HG03097 (cell line): ENCODE results near the gene MIB1.

ENCODE experiments used
- ATAC-seq: cut with Tn5 transposase; IDR thresholded peaks from one replicate; pipeline ENCODE4 v1.9.1; 2021; ENCODE audit not compliant: unreplicated experiment, low FRiP score

MIB1 gene

DNA sequence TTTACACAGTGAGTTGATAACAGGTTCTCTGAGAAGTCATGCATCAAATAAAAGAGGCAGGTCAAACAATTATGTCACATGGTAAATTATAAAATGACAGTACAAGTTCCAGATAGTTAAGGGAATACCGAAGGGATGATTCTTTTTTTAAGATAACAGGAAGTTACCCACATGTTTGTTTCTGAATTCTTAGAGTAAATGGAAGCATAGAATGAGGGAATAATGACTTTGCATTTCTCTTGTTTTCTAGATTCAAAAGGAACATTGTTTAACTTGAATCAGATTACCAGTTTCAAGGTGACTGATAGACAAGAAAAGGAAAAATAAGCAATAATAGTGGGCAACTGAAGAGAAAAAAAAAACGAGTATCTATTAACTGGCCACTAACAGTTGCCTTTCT lies 124.5 kb downstream of the MIB1 start:
- ATAC-seq, result no peak

DNA sequence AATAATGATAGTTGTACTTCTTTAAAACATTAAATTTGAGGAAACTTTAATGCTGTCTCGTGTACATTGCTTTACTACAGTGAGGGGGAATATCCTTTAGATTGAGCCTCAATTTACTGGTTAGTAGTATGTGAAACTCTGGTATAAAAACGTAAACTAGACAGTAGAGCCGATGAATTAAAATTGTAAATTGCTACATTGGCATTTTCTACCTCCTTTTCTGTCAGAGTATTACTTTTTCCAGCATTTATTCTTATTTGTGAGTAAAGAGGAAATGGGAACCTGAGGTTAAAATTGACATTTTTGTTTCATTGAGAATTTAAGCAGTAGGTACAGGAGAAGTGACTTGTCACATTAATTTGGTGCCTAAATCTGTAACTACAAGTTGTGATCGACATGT lies 128.2 kb downstream of the MIB1 start:
- ATAC-seq, result no peak

DNA sequence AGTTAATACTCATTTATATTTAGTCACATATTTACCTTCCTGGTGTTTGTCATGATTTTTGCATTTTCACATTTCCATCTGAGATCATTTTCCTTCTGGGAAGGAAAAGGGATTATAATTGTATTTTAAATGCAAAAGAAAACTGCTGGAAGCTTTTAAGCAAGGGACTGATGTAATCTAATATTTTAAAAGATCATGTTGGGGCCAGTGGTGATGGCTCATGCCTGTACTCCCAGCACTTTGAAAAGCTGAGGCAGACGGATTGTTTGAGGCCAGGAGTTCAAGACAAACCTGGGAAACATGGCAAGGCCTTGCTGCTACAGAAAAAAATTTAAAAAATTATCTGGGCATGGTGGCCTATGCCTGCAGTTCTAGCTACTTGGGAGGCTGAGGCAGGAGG lies 149.0 kb downstream of the MIB1 start:
- ATAC-seq, result no peak

DNA sequence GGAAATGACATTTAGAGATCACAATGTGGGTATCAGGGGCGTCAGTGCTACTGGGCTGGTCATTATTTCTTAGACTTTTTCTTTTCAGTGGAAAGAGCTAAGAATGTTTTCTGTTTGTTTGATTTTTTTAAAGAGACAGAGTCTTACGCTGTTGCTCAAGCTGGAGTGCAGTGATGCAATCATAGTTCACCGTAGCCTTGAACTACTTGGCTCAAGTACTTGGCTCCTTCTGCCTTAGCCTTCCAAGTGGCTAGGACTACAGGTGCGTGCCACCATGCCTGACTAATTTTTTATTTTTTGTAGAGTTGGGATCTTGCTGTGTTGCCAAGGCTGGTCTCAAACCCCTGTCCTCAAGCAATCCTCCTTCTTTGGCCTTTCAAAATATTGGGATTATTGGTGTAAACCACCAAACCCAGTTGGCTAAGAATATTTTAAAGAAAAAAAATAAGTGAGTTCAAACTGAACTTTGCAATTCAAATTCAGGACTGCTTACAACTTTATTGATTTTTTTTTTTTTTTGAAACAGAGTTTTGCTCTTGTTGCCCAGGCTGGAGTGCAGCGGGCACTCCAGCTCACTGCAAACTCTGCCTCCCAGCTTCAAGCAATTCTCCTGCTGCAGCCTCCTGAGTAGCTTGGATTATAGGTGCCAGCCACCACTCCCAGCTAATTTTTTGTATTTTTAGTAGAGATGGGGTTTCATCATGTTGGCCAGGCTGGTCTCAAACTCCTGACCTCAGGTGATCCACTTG lies 154.2 kb downstream of the MIB1 start:
- no peak for ATAC-seq

DNA sequence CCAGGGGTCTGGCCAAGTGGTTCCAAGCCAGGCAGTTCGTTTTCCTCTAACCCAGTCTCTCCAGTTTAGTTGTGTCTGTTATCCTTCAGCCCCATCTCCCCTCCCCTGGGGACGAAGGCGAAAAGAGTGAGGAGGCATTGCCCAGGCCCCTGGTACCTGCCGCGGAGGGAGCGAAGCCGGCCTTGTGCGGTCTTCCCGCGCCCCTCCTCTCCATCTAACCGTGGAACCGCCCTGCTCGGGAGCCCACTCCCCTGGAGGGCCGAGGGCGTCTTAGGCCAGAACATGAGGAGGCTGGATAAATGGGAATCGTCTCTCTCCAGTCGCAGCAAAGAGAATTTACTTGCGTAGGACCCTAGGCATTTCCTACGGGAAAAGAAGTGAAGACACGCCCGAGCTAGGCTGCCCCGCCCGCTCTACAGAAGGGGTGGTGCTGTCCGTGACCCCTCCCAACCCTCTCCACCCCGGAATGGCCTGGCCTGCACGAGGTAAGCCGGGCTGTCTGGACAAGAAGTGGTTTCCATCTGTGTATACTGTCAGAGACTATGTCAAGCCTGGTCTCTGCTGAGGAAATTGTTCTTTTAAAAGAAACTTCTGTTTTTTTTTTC lies 156.2 kb downstream of the MIB1 start:
- ATAC-seq, result no peak

DNA sequence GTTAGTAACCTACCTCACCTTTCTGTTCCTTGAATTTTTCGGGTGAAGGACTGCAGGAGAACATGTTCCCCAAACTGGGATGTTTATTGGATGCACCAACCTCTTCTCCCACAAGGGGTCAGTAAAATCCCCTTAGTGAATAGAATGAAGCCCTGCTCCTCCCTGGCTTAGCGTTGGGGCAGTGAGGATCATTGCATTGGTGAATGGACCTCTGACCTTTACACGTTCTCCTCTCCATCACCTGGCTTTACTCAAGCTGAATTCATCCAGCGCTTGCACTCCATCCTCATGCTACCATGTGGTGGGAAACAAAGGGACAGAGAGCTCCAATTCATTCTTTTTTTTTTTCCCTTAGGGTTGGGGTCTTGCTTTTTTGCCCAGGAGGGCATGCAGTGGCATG lies 157.2 kb downstream of the MIB1 start:
- no peak for ATAC-seq

DNA sequence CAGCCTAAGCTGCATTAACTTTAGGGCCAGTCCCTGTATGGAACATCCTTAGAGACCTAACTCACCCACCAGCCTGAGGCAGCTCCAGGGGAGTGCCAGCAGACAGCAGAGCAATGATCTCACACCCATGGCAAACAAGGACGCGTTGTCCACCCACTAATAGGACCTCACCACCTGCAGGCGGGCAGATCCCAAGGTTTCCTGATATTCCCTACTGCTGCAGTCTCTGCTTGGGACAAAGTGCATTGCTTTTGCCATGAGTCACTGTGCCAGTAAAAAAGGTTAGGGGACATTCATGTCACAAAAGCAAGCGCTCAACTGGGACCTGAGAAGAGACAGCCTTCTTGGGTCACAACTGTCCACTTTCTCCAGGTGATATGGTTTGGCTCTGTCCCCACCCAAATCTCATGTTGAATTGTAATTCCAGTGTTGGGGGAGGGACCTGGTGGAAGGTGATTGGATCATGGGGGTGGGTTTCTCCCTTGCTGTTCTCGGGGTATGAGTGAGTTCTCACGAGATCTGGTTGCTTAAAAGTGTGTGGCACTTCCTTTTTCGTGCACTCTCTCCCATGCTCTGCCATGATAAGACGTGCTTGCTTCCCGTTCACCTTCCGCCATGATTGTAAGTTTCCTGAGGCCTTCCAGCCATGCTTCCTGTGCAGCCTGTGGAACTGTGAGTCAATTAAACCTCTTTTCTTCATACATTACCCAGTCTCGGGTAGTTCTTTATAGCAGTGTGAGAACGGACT lies 160.2 kb downstream of the MIB1 start:
- no peak for ATAC-seq

DNA sequence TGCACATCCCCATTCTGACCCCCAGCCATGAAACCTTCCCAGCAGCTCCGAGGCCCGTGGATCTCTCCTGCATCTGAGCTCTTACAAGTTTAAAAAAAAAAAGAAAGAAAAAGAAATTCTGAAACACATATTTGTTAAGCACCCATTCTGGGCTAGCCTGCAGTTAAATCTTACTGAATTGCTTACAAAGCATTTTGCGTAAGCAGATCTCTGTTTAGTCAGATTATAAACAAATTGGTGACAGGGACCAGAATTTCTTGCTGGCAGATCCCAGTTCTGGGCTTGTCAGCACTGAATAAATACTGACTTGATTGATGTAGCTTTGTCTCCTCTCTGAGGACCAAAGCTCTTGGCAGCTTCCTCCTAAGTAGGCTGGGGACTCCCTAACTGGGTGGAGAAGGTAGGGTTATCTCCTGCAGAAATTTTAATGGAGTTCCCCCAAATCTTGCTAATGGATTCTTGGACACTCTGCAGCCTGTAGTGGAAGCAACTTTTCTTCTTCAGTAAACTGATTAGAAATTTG lies 160.9 kb downstream of the MIB1 start:
- ATAC-seq, result no peak

DNA sequence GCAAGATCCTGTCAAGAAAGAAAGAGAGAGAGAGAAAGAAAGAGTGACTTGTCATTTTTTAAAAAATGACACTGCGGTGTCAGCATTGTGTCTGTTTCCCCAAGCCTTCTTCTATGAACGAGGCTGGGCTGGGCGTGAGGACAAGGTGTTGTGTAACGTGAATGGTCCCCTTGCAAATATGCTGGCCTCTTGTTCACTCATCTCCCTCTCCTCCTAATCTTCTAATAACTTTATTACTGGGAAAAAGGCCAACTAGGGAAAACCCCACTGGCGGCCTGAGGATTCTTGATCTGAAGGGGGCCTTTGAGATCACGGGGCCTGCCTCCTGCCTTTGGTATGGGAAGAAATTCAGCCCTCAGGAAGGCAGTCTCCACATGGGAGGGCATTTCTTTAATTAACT lies 163.1 kb downstream of the MIB1 start:
- no peak for ATAC-seq

DNA sequence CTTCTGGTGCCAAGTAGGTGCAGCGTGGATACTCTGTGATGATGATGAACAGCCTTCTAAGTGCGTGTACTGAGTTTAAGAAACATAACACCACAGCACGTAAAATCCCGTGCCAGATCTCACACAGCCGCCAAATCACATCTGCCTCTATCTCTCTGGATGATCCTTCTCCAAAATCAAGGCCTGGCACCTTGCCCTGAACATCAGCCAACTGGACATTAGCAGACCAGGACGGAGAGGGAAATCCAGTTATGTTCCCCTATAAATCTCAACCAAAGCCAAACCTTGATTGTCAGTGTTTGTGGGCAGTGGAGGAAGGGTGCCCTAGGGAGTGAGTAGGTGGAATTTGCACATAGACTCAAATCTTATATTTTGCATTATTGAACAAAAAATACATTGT lies 164.3 kb downstream of the MIB1 start:
- ATAC-seq, result no peak

DNA sequence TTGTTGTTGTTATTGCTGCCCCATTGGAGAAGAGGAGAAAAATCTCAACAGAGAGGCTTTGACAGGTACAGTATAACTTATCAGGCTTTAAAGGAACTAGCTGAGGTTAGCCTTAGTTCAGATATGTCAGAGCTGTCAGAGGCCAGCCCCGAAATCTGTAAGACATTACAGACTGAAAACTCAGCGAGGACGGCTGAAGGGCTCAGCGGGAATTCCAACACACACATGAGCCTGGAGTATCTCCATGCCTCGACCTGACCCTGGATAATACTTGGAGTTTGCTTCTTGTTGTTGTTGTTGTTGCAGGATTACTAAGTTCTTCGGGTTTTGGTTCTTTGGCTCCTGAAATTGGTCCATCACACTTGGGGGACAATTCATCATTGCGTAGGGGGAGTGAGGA lies 166.9 kb downstream of the MIB1 start:
- ATAC-seq, result no peak

DNA sequence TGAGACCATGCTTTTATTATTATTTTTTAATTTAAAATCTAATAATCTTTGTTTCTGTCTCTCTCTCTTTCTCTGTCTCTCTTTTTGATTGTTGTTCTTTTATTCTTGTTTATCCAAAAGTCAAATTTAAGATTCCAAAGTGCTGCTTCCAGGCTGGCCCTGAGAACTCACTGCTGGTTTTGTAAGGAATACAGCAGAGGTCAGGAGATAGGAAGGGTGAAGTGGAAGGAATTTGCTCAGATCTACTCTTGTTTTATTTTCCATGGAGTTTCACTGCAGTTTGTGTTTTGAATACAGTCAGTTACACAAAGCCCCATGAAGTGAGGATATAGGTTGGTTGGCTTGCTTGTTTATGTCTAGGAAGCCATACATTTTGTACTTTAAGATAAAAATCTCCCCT lies 168.1 kb downstream of the MIB1 start:
- ATAC-seq, result no peak

DNA sequence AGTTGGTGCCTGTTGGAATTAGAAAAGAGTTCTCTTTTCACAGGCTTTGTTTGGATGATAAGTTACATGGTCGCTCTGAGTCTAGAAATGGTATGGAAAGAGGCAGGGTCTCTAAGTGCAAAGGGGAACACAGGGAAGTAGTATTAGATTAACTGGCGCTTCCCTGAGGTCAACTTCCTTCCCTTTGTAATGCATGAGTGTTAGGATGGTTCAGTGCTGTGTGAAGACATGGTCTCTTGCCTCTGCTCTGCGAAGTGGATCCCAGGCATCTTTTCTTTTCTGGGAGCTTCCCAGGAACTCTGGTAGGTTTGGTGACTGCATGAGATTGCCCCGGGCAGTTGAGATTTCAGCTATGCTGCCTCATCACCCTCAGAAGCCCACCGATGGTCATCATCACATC lies 170.3 kb downstream of the MIB1 start:
- no peak for ATAC-seq

DNA sequence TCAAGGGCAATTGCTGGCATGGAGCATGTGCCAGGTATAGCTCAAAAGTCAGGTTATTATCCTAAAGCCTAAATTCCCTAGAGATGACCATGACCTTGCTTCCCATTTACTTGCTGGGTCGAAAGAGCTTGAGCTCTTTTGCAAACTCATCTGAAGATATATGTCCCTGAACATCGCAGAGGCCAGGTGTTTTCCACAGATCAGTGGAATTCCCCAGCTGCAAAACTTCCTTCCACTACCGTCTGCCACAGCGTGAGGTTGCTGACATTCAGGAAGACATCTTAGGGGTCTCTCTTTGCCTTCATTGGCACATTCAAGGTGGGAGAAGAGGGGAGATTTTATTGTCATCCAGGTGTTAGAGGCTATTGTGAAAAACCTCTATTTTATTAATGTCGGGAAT lies 171.0 kb downstream of the MIB1 start:
- no peak for ATAC-seq

DNA sequence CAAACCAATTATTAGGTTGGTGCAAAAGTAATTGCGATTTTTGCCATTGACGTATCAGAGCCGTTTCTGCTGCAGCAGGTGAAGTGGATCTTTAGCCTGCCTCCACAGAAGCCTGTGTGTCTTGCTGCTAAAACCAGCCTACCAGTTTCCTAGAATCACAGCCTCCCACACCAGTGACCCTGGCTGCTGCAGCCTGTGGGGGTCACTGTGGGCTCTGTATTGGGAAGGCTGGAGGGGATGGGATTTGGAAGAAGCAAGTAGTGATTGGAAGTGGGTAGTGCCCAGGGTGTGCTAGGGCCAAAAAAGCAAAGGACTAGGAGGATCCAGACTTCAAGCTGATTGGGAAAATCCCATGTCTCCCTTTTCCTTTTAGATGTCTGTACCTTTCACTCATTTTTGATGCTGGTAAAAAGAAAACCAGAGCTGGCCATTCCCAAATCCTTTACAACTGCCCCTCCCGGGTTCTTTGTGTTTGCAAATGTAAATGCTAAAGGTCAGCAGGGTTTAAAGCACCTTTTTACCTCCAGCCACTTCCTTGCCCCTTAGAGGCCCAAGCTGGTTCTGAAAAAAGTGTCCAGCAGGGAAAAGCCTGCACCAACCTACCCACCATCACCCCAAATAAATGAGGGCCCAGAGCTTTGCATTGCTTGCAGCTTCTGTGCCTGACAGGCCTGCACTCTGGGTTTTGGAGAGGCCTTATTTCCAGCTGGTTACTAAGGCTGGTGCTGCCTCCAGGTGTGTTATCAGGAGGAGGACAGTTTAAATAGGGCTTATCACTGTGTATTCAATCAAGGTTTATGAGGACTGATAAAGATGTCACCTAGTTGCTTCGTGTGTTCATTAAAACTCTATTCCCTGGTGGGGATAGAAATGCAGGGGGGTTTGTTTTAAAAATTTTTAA lies 172.0 kb downstream of the MIB1 start:
- no peak for ATAC-seq

DNA sequence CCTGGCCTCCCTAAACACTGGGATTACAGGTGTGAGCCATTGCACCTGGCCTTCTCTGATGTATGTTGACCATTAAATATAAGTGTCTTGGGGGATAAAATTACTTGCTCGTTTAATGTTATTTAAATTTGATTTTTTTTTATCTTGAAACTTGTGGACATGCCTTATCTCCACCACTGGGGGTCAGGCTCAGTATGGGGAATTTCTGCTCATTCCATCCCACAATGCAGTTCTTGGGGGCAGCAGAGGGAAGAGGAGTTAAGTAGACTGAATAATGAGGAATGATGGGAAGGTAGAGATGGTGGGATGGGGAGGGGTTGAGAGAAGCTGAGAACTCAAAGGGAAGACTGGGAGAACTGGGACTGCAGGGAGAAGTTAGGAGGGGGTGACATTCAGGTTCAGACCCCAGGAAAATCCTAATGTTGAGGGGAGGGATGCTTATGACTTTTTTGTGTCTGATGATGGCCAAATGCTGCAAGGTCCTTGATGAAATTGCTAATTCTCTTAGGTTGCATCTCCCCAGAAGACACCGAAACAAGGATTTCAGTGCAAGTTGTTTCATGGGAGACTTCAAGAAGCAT lies 174.2 kb downstream of the MIB1 start:
- no peak for ATAC-seq

DNA sequence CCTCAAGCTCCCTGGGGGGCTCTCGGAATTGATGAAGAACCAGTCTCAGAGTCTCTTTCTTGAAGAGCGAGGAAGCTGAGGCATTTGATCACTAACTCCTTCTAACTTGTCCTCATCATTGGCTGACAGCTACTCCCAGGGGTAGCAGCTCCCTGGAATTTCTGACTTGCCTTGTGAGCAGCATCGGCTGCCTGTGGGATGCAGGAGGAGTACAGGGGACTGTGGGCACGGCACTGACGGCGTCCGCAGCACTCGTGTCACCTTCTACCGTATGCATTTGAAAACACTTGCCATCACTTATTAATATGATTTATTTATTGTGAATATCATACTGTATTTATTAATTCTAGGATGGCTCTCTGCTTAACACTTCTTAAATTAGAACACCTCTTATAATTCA lies 175.0 kb downstream of the MIB1 start:
- ATAC-seq, result no peak

DNA sequence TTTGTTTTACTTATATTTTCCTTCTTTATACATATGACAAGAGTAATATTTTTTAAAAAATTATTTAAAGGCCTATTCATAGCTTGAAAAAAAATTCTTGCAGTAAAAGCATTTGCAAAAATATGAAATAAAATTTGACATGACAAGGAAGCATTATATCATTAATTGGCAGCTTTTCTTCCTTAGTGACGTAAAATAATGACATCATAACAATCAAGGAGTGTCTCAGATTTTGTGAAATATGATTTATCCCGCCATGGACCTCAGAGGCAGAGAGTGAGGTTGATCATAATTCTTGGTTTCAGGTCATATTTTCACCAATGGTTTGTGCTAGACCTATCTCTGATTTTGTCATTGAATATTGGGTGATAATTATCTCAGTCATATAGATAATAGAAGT lies 176.0 kb downstream of the MIB1 start:
- no peak for ATAC-seq

DNA sequence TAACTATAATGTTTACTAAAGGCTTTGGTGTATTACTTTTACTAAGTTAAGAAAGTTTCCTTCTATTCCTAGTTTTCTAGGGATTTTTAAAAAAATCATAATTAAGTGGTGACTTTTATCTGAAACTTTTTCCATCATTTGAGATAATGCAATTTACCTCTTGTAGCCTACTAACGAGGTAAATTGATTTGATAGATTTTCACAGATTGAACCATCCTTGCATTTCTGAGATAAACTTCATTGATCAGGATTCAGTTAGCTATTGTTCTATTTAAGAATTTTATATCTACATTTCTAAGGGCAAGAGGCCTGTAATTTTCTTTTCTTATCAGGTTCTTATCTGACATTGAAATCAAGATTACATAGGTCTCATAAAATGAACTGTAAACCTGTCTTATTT lies 178.1 kb downstream of the MIB1 start:
- no peak for ATAC-seq
